ENCODE data around the gene VPS36.
"Not testable (repeated sequence)": the region's sequence is repeated elsewhere in the genome, so short reads cannot be mapped to it uniquely, and the experiment has no call there.

VPS36 gene, protein sequence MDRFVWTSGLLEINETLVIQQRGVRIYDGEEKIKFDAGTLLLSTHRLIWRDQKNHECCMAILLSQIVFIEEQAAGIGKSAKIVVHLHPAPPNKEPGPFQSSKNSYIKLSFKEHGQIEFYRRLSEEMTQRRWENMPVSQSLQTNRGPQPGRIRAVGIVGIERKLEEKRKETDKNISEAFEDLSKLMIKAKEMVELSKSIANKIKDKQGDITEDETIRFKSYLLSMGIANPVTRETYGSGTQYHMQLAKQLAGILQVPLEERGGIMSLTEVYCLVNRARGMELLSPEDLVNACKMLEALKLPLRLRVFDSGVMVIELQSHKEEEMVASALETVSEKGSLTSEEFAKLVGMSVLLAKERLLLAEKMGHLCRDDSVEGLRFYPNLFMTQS

DNA sequence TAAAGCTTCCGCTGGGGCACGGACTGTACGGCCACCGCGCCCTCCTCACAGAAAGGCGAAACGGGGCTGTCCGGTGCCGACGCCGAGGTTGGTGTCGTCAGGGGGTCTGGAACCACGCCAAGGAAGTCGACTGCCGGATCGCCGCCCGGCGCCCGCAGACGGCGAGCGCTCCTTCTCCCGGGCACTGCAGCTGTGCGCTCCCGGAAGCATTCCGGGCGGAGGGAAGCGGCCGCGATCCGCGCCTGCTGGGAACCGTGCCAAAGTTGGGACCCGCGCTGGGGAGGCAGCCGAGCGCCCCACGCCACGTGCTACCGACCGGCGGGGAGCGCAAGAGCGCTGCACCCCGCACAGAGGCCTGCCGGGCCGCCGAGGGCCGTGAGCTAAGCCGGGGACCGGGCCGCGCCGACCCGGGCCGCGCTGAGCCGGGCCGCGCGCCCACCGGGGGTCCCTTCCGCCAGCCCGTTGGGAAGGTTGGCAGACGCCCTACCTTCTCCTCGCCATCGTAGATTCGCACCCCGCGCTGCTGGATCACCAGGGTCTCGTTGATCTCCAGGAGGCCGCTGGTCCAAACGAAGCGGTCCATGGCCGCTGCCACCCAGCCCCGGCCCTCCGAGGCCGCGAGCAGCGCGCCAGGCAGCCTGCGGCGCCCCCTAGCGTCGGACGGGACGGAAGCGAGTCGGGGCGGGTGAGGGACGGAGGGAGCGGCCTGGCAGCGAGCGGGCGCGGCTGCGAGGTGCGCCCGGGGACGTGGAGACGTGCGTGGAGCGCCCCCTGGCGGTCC is at the start of gene VPS36:
Gene VPS36, minus strand, starts transcription at position 623 of the 781 bp plus-strand sequence. Its CDS starts 40 bp downstream, at position 583.
- DNase-seq (ENCODE audit: low read depth in 2 of 2) = peak; percentile 86

DNA sequence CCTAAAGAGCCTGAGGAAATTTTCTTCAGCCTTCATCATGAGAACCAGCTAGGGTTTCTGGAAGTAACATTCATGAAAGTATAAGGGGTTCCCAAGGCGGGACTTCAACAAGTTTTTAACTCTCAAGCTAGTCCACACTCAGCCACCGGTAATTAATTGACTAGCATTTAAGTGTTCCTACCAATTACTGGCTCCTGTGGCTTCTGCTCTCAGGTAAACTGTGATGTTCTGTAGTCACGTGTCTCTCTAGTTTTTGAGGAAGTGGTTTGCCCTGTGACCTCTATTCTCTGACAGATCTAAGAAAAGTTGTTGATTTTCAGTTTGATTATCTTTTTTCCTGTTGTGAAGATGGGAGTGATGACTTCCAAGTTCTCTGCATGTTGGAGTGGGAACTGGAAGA is 47.5 kb upstream of the VPS36 start:
- DNase-seq (ENCODE audit: low read depth in 2 of 2) = not testable (repeated sequence)

DNA sequence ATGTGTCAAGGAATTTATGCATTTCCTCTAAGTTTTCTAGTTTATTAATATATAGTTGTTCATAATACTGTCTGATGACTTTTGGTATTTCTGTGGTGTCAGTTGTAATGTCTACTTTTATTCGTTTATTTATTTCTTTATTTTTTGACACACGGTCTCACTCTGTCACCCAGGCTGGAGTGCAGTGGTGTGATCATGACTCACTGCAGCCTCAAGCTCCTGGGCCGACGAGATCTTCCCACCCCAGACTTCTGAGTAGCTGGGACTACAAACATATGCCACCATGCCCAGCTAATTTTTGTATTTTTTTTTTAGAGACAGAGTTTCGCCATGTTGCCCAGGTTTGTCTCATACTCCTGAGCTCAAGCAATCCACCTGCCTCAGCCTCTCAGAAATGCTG is 43.8 kb upstream of the VPS36 start:
- not testable (repeated sequence) for DNase-seq (ENCODE audit: low read depth in 2 of 2)

DNA sequence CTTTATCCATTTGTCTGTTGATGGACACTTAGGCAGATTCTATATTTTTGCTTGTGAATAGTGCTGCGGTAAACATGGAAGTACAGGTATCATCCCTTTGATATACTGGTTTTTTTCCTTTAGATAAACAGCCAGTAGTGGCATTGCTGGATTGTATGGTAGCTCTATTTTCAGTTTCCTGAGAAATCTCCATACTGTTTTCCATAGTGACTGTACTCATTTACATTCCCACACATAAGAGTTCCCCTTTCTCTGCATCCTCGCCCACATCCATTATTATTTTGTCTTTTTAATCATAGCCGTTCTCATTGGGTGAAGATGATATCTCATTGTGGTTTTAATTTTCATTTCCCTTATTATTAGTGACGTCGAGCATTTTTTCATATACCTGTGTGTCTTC is 40.6 kb upstream of the VPS36 start:
- DNase-seq (ENCODE audit: low read depth in 2 of 2) = not testable (repeated sequence)

DNA sequence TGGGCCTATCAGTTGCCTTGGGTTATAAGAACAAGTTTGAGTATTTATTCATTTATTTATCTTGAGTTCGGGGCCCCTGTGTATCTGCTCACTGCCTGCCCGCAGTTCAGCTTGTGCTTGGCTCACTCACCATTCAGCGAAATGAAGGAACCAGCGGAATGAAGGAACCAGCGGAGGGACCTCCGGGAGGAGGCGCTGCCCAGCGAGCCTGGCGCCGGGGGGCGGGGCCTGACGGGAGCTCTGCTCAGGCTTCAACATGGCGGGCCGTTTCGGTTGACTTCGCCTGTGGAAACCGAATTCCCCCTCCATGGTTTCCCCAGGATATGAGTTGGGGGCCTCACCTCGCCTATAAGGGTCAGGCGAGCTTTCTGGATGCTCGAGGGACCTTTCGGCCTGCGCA is 38.3 kb upstream of the VPS36 start:
- DNase-seq (ENCODE audit: low read depth in 2 of 2) = not testable (repeated sequence)

DNA sequence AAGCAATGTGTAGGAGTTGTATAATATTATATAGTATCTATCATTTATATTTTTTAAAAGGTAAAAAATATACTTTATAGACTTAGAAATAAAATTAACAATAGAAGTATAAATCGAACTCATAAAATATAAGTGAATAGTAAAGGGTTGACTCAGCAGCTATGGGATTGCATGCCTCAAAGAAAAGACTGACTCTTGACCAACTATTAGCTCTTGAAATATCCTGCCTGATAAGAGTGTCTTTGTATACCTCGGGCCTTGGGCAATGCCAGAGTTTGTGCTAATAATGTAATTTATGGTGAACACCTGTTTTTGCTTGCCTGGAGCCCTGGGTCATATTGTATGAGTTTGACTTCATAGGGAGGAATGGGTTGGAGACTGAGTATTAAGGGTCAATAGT is 36.6 kb upstream of the VPS36 start:
- DNase-seq (ENCODE audit: low read depth in 2 of 2) = not testable (repeated sequence)

DNA sequence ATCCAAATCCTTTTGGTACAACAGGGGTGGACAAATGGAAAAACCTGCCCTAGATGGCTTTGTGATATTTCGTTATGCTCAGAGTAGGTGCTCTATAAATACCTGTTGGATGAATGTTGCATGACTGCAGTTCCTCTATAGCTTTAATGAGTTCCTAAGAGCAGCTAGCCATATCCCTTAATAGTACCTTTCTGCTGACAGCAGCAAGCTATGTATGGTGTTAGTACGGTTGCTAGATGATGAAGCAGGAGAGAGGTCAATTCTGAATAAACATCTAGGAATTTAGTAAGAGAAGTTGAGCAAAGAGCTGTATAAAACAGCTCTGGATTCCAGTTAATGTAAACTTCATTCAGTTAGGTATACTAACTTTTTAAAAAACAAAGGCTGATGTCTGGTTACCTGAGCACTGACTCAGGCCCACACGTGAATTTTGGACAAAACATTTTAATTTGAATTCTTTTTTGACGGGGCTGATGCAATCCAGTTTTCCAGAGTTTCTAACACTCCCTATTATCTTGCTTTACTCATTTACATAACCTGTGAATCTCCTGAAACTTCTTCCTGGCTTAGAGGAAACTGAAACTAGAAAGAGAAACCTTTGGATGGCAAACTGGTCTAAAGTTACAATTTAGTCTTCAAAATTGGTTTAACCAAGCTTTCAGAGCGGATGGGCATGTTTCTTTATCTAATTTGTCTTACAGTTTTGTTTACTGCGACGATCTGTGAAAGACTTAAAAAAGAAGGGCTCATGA is 30.4 kb upstream of the VPS36 start:
- not testable (repeated sequence) for DNase-seq (ENCODE audit: low read depth in 2 of 2)

DNA sequence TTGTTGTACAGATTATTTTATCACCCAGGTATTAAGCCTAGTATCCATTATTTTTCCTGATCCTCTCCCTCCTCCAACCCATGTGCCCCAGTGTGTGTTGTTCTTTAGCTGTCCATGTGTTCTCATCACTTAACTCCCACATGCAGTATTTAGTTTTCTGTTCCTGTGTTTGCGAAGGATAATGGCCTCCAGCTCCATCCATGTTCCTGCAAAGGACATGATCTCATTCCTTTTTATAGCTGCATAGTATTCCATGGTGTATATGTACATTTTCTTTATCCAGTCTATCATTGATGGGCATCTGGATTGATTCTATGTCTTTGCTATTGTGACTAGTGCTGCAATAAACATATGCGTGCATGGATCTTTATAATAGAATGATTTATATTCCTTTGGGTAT is 18.1 kb upstream of the VPS36 start:
- DNase-seq (ENCODE audit: low read depth in 2 of 2) = not testable (repeated sequence)

DNA sequence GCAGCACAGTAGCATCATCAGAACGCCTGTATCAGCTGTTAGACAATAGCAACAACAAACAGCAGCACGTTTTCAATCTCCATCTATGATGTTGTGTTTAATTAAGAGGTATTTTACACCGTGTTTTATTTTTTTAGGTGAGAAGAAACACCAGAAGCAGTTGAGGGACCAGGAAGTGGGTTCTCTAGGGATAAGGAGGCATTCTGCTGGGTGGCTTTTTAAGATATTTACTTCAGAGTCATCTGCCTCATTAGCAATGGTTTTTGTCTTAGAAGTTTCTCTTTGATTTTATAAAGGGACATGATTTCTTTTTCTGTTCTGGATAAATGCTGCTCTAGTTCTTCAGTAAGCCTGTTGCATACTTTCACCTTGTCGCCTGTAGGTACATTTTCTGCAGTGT is 13.1 kb upstream of the VPS36 start:
- DNase-seq (ENCODE audit: low read depth in 2 of 2) = no peak

DNA sequence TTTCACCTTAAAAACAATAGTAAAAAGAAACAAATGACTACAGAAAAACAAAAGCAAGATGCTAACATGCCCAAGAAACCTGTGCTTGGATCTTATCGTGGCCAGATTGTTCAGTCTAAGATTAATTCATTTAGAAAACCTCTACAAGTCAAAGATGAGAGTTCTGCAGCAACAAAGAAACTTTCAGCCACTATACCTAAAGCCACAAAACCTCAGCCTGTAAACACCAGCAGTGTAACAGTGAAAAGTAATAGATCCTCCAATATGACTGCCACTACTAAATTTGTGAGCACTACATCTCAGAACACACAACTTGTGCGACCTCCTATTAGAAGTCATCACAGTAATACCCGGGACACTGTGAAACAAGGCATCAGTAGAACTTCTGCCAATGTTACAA is 10.8 kb upstream of the VPS36 start:
- no peak for DNase-seq (ENCODE audit: low read depth in 2 of 2)

DNA sequence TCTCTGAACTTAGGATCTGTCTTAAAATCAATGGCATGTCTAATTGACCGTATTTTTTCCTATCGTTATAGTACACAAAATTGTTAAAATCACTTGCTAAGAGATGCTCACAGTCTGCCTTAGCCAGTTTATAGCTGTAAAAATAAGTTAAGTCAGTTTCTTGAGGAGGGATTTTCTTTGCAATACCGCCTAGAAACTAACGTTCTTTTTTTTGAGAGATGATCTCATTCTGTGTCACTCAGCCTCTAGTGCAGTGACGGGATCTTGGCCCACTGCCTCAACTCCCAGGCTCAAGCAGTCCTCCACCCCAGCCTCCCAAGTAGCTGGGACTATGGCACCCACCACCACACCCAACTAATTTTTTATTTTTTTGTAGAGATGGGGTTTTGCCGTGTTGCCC is 9.2 kb upstream of the VPS36 start:
- DNase-seq (ENCODE audit: low read depth in 2 of 2) = no peak

DNA sequence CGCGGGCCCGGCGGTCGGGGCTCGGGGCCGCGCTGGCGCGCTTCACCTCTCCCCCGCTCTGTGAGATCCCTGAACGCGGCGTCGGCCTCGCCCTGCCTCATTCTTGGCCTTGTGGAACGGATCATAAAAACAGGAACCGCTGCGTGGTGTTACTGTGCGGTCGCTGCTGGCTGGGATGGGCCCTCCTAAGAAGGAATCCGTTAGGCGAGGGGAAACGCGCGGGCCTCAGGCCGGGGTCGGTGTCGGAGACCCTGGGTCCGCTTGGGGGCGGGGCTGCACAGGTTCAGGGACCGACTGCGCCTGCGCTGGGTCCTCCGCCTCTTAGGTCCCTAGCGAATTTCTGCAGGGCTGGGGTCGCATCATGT is 5.2 kb upstream of the VPS36 start:
- DNase-seq (ENCODE audit: low read depth in 2 of 2) = peak; percentile 44 to 59

DNA sequence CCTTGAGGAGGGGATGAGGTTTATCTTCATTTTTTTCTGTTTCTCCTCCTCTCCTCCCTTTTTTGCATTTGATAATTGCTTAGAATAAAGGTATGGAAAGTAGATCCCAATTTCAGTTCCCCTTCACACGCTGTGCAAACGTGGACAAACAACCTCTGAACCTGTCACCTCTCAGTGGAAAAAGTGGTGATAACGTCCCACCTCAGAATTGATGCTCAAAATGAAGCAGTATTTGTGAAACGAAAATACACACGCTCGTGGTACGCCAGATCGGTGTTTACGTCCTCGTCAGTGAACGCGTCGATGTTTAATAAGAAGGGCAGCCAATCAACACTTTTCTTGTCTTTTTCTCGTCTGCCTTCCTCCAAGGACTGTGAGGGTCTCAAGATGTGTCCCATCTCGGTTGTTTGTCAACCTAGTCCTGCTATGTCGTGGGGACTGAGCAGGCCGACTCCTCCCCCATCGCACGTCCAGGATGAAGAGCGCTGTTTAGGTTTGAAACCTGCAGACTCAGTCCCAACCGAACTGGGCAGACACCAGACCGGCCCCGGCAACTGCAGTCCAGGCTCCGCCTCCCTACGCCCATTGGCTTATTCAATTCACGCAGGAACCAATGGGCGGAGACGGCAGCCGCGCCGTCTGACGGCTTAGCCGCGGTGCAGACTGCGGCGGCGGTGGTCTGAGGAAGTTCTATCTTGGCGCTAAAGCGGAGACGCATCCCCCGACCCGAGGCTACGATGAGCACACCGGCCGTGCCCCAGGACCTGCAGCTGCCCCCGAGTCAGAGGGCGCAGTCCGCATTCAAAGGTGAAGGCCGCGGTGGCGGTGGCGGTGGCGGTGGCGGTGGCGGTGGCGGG is 4.6 kb upstream of the VPS36 start, which contains the start of gene CKAP2:
Gene CKAP2, plus strand, starts transcription at position 659 of the 857 bp plus-strand sequence. Its CDS starts 79 bp downstream, at position 738.
- peak; percentile 83 to 90 for DNase-seq (ENCODE audit: low read depth in 2 of 2)

DNA sequence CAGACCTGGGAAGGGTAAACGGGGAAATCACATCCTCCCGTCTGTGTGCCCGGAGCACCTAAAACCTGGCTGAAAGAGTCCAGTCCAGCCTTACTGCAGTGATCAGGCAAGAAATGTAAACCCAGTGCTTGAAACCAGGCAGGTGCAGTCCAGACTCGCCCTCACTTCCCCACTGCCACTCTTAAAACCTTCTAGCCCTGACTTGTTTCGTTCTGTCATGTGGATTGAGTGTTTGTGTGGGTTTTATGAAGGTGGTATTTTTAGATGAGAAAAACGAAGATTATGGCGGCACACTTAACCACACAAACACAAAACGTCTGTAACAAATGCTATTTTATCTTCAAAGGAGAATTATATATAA is 4.0 kb upstream of the VPS36 start:
- DNase-seq (ENCODE audit: low read depth in 2 of 2) = no peak

DNA sequence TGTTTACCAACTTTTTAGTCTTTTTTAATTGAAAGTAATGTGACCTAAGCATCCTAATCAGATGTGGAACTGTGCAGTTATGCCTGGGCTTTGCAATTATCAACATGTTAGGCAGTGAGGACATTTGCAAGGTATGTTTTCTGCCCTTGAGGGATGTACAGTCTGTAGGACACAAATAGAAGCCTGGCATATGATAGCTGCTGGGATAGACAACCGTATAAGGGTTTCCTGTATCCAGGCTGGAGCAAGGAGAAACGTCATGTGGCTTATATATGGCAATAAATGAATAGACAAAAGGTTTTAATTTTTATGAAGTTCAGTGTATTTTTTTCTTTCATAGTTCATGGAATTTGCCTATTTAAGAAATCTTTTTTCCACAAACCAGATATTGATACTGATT is 2.0 kb upstream of the VPS36 start:
- no peak for DNase-seq (ENCODE audit: low read depth in 2 of 2)

DNA sequence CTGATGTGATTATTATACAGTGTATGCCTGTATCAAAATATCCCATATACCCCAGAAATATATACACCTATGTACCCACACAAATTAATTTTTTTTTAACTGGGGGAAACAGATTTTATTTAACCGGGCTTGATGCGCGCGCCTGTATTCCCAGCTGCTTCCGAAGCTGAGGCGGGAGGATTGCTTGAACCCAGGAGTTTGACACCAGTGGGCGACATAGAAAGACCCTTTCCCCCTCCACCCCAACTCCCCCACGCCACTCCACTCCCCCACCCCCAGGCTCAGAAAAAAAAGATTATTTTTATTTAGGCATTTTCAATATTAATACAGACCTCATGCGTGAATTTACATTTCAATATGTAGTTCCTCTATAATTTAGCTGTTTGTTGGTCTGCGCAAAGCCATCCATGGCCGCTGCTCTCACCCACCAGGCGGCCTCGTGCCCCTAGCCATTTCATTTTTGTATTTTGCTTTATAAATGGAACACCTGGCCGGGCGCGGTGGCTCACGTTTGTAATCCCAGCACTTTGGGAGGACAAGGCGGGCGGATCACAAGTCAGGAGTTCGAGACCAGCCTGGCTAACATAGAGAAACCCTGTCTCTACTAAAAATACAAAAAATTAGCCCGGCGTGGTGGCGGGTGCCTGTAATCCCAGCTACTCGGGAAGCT is 836 bp upstream of the VPS36 start:
- no peak for DNase-seq (ENCODE audit: low read depth in 2 of 2)

DNA sequence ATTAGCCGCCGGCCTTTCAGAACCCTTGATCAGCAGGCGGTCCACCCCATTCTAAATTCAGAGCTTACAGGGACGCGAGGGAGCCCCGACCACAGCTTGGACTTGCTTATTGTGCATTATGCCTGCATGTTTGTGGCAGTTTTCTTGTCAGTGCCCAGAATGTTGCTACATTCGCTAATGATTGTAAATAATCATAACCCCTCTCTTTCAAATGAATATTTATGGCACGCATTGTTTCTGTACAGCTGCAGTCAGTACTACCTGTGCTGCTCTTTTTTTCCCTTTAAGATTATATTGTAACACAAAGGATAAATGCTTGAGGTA is 321 bp upstream of the VPS36 start:
- DNase-seq (ENCODE audit: low read depth in 2 of 2) = no peak

DNA sequence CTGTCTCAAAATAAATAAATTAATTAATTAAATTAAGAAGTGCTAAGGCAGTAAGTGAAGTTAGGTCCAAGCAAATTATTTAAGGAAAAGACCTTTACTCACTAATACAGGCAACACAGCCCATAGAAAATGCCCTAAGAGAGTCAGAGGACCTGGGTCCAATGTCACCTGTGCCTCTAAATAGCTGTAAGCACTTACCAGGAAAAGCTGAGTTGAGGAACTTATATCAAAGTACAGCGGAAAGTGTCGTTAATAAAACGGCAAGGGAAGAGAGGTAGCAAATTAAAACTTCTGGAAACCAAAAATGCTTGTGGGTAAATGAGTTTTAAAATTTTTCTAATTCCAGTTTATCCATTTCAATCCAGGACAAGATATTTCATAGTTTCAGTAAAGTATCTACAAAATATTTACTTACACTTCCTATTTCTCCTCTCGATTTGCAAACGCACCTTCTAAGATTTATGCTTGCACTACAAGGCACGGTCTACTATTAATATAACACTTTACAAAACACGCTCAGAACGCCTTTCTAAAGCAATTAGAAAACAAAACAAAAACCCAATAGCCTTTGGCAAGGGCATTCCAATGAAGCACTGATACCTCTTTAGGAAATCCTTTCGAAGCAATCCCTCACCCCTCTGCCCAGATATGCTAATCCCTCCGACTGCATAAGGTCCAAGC is 963 bp downstream of the VPS36 start:
- DNase-seq (ENCODE audit: low read depth in 2 of 2) = no peak

DNA sequence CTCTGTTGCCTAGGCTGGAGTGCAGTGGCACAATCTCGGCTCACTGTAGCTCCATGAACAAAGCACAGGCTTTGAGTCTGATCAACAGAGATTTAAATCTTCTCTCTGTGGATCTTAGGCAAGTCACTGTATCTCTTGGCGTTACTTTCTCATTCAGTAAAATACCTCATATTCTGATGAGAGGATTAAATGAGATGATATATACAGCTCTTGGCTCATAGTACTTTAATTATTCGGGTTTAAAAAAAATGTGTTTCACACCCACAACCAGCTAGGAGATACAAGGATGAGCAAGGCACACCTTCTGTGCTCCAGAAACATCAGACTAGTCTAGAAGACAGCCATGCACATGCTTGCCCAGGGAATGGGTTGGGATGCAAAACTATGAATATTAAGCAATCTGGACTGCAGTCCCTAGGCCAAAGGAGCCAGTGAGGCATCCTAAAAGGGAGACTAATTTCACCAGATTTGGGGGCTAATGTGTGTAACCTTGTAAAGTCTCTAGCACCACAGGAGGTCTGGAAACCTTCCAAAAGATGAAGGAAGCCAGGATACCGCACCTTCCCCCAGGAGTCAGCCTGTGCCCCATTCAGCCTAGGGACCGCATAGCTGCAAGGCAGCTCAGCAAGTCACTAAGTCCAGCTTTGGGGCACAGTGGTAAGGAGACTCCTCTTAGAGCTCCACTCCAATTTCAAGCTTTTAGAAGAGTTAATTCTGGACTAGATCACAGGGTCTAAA is 2.5 kb downstream of the VPS36 start:
- DNase-seq (ENCODE audit: low read depth in 2 of 2) = no peak

DNA sequence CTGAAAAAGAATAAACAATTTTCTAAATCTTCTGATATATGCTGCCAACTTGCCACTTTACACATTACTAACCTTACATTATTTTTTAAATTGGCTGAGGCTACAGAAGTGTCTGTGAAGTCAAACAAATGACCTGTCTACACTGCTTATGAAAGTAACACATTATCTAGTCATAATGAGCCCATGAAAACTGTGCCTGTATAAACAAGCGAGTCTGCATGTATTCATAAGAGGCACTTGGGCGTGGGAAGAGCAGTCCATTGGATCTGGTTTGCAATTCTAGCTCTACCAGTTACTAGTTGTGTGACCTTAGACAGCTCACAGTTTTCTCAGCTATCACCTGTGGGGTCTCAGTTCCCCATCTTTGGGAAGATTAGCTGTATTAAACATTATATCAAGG is 3.1 kb downstream of the VPS36 start:
- DNase-seq (ENCODE audit: low read depth in 2 of 2) = no peak
